Measurements from ENCODE around the gene DPH7.
"Not testable (repeated sequence)": the region's sequence is repeated elsewhere in the genome, so short reads cannot be mapped to it uniquely, and the experiment has no call there.

The DPH7 gene

DNA sequence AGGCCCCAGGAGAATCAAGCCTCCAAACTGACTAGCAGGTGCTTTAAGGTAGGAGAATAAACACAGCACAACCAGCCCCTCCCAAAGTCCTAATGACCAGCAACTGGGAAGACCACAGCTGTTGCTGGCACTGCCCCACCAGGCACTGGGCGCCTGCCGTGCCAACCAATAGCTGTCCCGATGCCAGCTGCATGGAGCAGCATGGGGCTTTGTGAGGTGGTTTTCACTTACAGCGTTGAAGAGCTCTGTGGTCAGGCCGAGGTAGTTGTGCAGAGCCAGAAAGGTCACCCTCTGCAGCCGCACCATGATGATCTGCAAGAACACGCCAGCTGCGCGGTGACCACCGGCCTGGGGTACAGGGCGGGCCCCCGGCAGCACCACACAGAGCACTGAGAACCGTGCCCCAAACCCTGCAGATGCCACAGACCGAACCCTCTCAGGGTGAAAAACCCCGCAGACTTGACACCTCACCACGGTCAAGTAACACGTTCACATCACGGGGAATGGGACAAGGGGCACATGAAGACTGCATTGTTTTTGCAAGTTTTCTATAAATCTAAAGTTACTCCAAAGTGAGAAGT is 57.2 kb downstream of the DPH7 start:
- in situ Hi-C loops (cut with MboI; ENCODE audit: low sequenced_read_pairs) = no loop called here

GRCh38 chr9:137520614-137521404 is 57.9 kb downstream of the DPH7 start:
- in situ Hi-C loops (cut with MboI; ENCODE audit: low sequenced_read_pairs) = no loop called here

- in situ Hi-C loops (cut with MboI; ENCODE audit: low sequenced_read_pairs) = no loop called here
Observed at GRCh38 chr9:137519553-137519952, 59.2 kb downstream of the DPH7 start.

GRCh38 chr9:137518661-137519459 is 59.9 kb downstream of the DPH7 start:
- in situ Hi-C loops (cut with MboI; ENCODE audit: low sequenced_read_pairs) = not testable (repeated sequence)

DNA sequence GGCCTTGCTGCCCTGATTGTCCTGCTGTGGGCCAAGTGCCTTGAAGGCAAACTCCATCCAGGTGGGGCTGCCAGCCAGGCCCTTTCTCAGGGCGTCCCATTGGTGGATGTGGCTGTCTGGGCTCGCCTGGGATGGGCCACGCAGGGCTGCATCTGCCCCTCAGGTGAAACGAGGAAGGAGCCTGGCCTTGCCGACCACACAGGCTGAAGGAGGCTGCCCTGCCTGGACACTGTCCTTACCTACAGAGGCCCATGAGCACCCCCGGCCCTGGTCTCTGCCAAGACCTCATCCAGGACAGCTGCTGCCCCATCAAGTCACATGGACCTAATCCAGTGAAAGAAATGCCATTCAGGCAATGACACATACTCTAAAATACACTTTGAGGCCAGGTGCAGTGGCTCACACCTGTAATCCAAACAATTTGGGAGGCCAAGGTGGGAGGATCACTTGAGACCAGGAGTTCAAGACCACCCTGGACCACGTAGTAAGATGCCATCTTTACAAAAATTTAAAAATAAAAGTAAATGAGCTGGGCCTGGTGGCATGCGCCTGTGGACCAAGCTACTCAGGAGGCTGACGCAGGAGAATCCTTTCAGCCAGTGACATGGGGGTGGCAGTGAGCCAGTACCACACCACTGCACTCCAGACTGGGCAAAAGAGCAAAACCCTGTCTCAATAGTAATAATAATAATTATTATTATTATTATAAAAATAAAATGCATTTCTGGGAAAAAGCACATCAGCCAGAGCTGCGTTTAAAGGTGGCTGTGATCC is 62.4 kb downstream of the DPH7 start:
- in situ Hi-C loops (cut with MboI; ENCODE audit: low sequenced_read_pairs) = no loop called here

DNA sequence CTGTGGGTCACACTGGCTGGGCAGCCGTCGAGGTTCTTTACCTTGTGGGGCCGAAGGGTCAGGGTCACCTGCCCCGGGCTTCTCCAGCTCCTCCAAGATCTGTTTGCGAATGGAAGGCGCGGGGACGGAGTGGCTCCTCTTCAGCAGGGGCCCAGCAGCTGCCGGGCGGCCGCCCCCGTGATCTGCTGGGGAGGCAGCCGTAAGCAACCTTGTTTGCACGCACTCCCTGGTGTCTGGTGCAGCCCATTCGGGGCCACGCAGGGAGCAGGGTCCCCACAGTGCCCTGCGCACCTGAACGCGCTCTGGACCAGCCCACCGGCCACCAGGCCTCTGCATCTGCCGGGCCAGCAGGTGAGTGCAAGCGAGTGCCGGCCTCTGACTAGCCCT is 63.4 kb downstream of the DPH7 start:
- in situ Hi-C loops (cut with MboI; ENCODE audit: low sequenced_read_pairs) = no loop called here

- in situ Hi-C loops (cut with MboI; ENCODE audit: low sequenced_read_pairs) = no loop called here
Observed at GRCh38 chr9:137514691-137515337, 63.9 kb downstream of the DPH7 start.

DNA sequence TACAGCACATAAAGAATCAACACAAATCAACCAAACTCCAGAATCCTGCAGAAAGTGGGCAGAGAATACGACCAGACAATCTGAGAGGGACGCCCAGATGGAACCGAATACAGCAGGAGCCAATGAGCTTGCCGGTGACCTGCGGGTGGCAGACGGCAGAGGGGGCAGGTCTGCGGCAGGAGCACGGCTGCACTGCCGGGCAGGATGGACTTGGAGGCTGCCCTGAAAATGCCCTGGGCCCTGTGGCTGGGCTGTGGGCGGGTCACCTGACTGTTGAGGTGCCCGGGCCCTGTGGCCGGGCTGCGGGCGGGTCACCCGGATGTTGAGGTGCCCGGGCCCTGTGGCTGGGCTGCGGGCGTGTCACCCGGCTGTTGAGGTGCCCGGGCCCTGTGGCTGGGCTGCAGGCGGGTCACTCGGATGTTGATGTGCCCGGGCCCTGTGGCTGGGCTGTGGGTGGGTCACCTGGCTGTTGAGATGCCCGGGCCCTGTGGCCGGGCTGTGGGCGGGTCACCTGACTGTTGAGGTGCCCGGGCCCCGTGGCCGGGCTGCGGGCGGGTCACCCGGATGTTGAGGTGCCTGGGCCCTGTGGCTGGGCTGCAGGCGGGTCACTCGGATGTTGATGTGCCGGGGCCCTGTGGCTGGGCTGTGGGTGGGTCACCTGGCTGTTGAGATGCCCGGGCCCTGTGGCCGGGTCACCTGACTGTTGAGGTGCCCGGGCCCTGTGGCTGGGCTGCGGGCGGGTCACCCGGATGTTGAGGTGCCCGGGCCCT is 64.7 kb downstream of the DPH7 start:
- in situ Hi-C loops (cut with MboI; ENCODE audit: low sequenced_read_pairs) = not testable (repeated sequence)

DNA sequence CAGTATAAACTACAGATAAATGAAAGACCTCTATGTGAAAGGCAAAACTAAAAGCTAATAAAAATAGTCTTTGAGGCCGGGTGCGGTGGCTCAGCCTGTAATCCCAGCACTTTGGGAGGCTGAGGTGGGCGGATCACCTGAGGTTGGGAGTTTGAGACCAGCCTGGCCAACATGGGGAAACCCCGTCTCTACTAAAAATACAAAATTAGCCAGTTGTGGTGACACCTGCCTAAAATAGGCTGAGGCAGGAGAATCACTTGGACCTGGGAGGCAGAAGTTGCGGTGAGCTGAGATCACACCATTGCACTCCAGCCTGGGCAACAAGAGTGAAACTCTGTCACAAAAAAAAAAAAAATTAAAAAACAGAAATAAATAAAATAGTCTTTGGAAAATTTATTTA is 65.6 kb downstream of the DPH7 start:
- in situ Hi-C loops (cut with MboI; ENCODE audit: low sequenced_read_pairs) = not testable (repeated sequence)

GRCh38 chr9:137511758-137512463 is 66.8 kb downstream of the DPH7 start:
- in situ Hi-C loops (cut with MboI; ENCODE audit: low sequenced_read_pairs) = no loop called here

- in situ Hi-C loops (cut with MboI; ENCODE audit: low sequenced_read_pairs) = not testable (repeated sequence)
Observed at GRCh38 chr9:137511126-137511525, 67.6 kb downstream of the DPH7 start.

DNA sequence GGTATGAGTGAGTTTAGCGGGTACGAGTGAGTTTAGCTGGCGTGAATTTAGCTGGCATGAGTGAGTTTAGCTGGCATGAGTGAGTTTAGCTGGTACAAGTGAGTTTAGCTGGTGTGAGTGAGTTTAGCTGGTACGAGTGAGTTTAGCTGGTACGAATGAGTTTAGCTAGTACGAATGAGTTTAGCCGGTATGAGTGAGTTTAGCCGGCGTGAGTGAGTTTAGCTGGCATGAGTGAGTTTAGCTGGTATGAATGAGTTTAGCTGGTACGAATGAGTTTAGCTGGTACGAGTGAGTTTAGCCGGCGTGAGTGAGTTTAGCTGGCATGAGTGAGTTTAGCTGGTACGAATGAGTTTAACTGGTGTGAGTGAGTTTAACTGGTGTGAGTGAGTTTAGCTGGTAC is 69.5 kb downstream of the DPH7 start:
- in situ Hi-C loops (cut with MboI; ENCODE audit: low sequenced_read_pairs) = no loop called here

GRCh38 chr9:137506702-137507171 is 72.0 kb downstream of the DPH7 start:
- in situ Hi-C loops (cut with MboI; ENCODE audit: low sequenced_read_pairs) = no loop called here

DNA sequence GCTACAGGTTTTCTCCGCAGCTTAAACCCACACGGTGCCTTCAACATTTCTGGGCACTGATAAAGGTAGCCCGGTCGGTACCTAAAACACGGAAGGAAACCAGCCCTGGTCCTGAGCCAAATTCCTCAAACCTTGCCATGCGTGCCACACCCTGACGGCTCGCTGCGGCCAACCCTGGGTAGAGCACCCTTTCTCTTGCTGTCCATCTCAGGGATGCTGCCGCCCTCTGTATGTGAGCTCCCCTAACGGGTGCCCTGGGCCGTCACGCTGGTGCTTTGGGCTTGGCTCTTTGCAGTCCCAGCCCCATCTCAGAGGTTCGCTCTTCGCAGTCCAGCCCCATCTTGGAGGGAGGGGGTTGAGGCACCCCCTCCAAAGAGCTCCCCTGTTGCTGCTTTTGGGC is 72.5 kb downstream of the DPH7 start:
- in situ Hi-C loops (cut with MboI; ENCODE audit: low sequenced_read_pairs) = no loop called here

DNA sequence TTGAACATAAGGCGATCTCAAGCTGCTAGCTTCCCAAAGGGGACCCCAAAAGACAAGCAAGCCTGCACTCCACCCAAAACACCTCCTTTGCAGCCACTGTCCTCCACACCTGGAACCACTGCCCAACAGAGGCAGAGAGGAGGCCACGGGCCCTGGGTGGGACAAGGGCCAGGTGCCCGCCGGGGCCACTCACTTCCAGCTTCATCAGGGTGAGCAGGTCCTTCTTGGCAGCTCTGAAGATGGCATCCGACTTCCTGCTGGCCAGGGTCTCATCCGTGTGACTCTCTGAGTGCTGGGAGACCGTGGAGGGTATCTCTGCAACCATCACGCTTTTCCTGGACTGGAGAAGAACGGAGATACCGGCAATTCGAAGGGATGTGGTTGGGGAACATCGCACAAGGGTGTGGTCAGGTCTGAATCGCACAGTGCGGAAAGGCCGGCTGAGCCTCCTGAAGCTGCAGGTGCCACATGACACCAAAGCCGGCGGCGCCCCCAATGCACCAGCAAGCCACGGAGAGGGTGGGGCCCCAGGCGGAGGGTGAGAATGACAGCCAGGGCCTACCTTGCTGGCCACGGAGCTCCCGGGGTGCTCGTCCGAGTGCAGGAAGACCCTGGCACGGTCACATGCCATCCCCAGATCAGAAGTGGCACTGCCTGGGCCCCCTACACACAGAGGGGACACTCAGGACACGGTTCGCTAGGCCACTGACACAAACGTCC is 73.1 kb downstream of the DPH7 start:
- in situ Hi-C loops (cut with MboI; ENCODE audit: low sequenced_read_pairs) = no loop called here
